Measurements from ENCODE around the gene TNP2. TPM values are rescaled to one million over a fixed set of nuclear protein-coding genes. Genes with fewer than 3 reads are reported as not detected.
A peak's percentile ranks its signal among the peaks of the same experiment; 100 is the strongest.

TNP2 gene
- total RNA-seq, 1 donor from 2014 or later, result not detected

- no peak for DNase-seq (ENCODE audit: low read depth in 2 of 2)
These were observed 28.3 kb downstream of the TNP2 start for GRCh38 chr16:11240636-11241473.

GRCh38 chr16:11239644-11240632 is 29.2 kb downstream of the TNP2 start:
- no peak for DNase-seq (ENCODE audit: low read depth in 2 of 2)

GRCh38 chr16:11238272-11239202 is 30.6 kb downstream of the TNP2 start:
- no peak for DNase-seq (ENCODE audit: low read depth in 2 of 2)

GRCh38 chr16:11236461-11237254 is 32.5 kb downstream of the TNP2 start:
- no peak for DNase-seq (ENCODE audit: low read depth in 2 of 2)

- DNase-seq (ENCODE audit: low read depth in 2 of 2), result no peak
These were observed 33.5 kb downstream of the TNP2 start for GRCh38 chr16:11235703-11235991.

GRCh38 chr16:11234884-11235702 is 34.0 kb downstream of the TNP2 start:
- no peak for DNase-seq (ENCODE audit: low read depth in 2 of 2)

DNA sequence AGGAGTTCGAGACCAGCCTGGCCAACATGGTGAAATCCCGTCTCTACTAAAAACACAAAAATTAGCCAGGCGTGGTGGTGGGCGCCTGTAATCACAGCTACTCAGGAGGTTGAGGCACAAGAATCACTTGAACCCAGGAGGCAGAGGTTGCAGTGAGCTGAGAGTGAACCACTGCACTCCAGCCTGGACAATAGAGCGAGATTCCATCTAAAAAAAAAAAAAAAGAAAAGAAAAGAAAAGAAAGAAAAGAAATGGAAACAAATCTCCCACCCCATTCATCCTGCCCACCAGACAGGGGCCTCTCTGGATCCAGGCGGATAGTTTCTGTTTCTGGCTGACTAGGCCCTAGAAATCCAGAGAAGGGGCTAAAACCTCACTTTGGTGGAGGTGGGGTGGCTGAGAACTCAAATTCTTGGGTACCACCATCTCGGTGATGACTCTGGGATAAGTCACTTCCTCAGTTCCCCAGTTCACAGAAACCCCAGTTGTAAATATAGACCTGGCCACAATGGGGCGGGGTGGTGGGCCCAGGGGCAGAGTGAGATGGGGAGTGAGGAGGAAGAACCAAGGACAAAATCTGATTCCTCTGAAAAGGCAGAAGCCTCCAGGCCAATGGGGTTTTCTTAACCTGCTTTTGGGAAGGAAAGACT is 35.3 kb downstream of the TNP2 start:
- DNase-seq (ENCODE audit: low read depth in 2 of 2), result no peak

DNA sequence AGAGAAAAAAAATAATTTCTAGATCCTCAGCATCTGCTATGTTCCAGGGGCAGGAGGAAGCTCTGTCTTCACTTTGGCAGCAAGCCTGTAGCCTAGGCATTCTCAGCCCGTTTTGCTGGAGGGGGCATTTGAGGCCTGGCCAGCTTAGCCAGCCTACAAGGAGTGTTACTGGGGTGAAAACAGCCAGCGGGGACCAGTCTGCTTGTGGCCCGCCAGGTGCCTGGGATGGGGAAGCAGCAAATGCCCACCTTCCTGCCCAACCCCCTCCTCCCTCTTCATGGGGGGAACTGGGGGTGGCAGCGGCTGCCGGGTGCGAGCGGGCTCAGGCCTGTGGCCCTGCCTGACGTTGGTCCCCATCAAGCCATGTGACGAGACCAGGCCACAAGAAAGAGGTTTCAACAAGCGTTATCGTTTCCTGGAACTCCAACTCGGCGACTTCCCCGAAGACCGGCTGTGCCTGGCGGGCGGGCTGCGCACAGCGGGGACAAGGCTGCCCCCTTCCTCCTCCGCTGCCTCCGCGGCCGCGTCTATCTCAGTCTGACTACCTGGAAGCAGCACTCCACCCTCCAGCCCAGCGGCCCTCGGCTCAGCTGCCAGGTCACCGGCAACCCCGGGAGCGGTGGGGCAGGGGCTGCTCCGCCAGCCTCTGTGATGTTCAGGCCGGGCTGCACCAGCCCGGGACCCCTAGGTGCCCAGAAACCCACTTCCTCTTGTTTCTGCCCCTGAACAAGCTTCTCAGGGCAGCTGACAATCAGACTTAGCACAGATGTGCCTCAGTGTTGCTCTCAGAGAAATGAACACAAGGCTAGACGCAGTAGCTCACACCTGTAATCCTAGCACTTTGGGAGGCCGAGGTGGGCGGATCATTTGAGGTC is 36.0 kb downstream of the TNP2 start:
- DNase-seq (ENCODE audit: low read depth in 2 of 2), result no peak

DNA sequence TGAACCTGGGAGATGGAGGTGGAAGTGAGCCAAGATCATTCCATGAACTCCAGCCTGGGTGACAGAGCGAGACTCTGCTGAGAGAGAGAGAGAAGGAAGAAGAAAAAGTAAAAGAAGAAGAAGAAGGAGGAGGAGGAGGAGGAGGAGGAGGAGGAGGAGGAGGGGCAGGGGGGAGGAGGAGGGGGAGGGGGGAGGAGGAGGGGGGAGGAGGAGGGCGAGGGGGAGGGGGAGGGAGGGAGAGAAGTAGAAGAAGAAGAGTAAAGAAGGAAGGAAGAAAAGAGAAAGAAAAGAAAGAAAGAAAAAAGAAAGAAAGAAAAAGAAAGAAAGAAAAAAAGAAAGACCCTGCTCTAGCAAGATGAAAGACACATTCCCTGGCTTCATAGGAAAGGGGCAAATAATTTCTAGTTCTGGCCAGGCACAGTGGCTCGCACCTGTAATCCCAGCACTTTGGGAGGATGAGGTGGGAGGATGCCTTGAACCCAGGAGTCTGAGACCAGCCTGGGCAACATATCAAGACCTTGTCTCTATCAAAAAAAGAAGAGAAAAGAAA is 36.7 kb downstream of the TNP2 start:
- DNase-seq (ENCODE audit: low read depth in 2 of 2), result no peak

- DNase-seq (ENCODE audit: low read depth in 2 of 2), result no peak
These were observed 37.7 kb downstream of the TNP2 start for GRCh38 chr16:11231367-11231970.

GRCh38 chr16:11229906-11230305 is 39.2 kb downstream of the TNP2 start:
- no peak for DNase-seq (ENCODE audit: low read depth in 2 of 2)

- DNase-seq (ENCODE audit: low read depth in 2 of 2), result no peak
These were observed 39.7 kb downstream of the TNP2 start for GRCh38 chr16:11229432-11229831.

GRCh38 chr16:11225677-11226549 is 43.2 kb downstream of the TNP2 start:
- no peak for DNase-seq (ENCODE audit: low read depth in 2 of 2)

DNA sequence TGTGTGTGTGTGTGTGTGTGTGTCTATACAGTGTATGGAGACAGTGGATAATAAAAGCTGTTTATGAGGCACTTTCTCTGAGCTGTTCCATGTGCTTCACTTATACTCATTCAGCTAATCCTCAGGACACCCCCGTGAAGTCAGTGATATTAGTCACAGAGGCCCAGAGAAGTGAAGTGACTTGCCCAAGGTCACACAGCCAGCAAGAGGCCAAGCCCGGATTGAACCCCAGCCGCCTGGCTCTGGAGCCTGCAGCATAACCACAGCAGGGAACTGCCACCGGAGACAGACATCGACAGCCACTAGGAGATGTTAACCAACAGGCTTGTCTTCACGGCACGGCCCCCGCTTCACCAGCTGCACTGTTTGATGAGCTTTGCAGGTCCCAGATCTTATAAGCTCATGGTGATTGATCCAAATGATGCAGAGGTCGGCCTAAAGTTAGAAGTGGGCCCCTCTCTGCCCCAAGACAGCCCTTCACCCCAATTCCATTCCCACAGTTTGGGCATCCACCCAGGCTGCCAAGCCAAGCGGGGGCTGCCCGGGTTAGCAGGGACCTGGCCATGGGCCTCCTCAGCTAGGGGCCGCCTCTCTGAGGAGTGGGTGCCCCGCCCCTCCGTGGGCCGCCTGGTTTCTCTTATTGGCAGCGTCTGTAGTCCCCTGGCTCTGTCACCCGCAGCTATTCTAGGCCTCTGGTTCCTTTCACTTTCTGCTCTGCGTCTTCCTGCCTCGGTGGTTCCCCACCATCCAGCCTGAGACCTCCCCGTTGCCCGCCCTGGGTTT is 44.0 kb downstream of the TNP2 start:
- DNase-seq (ENCODE audit: low read depth in 2 of 2), result peak in 1 of 2 donors; percentile 26

DNA sequence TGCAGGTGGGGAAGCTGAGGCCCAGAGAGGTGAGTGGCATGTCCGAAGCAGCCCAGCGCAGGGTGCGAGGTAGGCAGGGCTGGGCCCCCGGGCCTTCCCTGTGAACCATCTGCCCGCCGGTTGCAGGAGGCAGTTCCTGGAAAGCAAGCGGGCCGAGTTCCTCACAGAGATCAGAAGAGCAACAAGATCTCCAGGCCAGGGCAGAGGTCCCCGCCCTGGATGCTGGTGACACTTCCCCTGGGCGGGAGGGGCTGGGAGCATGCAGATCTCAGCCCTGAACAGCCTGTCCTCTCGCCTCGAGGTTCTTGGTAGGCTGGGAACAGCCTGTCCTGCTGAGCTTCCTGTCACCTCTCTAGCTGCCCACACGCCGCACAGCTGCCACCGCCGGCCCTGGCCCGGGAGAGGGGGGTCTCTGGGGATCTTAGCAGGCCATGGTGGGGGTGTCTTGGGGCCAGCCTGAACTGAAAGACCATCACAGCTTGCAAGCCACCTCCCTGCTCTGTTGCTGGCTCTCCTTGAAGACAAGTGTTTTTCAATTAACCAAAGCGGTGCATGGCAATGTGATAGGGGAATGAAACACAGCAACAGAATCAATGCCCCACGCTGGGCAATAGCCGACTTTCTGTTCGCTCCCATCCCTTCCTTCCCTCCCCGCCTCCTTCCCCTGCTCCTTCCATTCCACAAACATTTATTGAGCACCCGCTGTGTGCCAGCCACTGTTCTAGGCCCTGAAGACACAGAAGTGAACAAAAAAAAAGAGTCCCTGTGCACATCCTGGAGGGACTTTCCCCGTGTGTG is 44.8 kb downstream of the TNP2 start:
- no peak for DNase-seq (ENCODE audit: low read depth in 2 of 2)
